HepG2 (cell line): ENCODE measurements around the gene SH2D3A. TPM values are rescaled to one million over a fixed set of nuclear protein-coding genes. Genes with fewer than 3 reads are reported as not detected.

Experiments used
- CEBPB ChIP-seq: IDR thresholded peaks from 2 replicates; pipeline ENCODE4 v1.6.1; 2011; ENCODE audit warnings: low read depth, low read length, improper control_type of control experiment, borderline replicate concordance
- CEBPG ChIP-seq: IDR thresholded peaks from 2 replicates; pipeline ENCODE4 v1.6.1; 2016
- CREB1 ChIP-seq, 2 experiments: fragments of 450-650 bp in 1 of 2; IDR thresholded peaks; 2 replicates each; pipeline ENCODE4 v1.6.1; 2016 to 2017; ENCODE audit warnings: control low read depth in 1 of 2, mild to moderate bottlenecking in 1 of 2, missing compliant biosample characterization in 1 of 2, missing genetic modification characterization in 1 of 2
- FOXO4 ChIP-seq: sonication (generic); formaldehyde crosslinking; conservative IDR thresholded peaks from 2 replicates; pipeline ENCODE4 v1.8.1; 2023; ENCODE audit warnings: missing genetic modification reagents
- GABPB1 ChIP-seq: IDR thresholded peaks from 2 replicates; pipeline ENCODE4 v1.6.1; 2016; ENCODE audit warnings: mild to moderate bottlenecking, missing genetic modification reagents, moderate library complexity, missing compliant biosample characterization
- MEIS1 ChIP-seq: sonication (generic); formaldehyde crosslinking; IDR thresholded peaks from 2 replicates; pipeline ENCODE4 v1.9.0; 2021; ENCODE audit warnings: mild to moderate bottlenecking, missing genetic modification reagents, moderate library complexity, borderline replicate concordance
- MEIS2 ChIP-seq: sonication (generic); formaldehyde crosslinking; IDR thresholded peaks from 2 replicates; pipeline ENCODE4 v1.9.0; 2021; ENCODE audit warnings: mild to moderate bottlenecking, missing genetic modification reagents
- NCOA2 ChIP-seq: sonication (generic); formaldehyde crosslinking; IDR thresholded peaks from 2 replicates; pipeline ENCODE4 v1.8.0; 2022; ENCODE audit warnings: inconsistent platforms
- REPIN1 ChIP-seq: sonication (generic); formaldehyde crosslinking; IDR thresholded peaks from 2 replicates; pipeline ENCODE4 v1.8.0; 2022; ENCODE audit warnings: missing genetic modification reagents, low read depth, mild to moderate bottlenecking, borderline replicate concordance
- RXRB ChIP-seq: IDR thresholded peaks from 2 replicates; pipeline ENCODE4 v1.6.1; 2016; ENCODE audit warnings: borderline replicate concordance, missing genetic modification reagents, missing compliant biosample characterization
- SATB2 ChIP-seq: sonication (generic); formaldehyde crosslinking; IDR thresholded peaks from 2 replicates; pipeline ENCODE4 v1.5.0; 2020; ENCODE audit warnings: missing genetic modification reagents
- SMARCE1 ChIP-seq: fragments of 450-650 bp; IDR thresholded peaks from 2 replicates; pipeline ENCODE4 v1.6.1; 2017; ENCODE audit warnings: borderline replicate concordance
- TAF1 ChIP-seq: sonication (generic); formaldehyde crosslinking; IDR thresholded peaks from 2 replicates; pipeline ENCODE4 v1.4.0; 2020; ENCODE audit warnings: missing genetic modification reagents
- ZFP36L2 ChIP-seq: sonication (generic); formaldehyde crosslinking; IDR thresholded peaks from 2 replicates; pipeline ENCODE4 v1.4.0; 2020; ENCODE audit warnings: missing genetic modification reagents
- ZNF121 ChIP-seq: sonication (generic); formaldehyde crosslinking; IDR thresholded peaks from 2 replicates; pipeline ENCODE4 v1.5.0; 2020; ENCODE audit warnings: mild to moderate bottlenecking, missing genetic modification reagents
- ZNF124 ChIP-seq: sonication (generic); formaldehyde crosslinking; IDR thresholded peaks from 2 replicates; pipeline ENCODE4 v1.4.0; 2020; ENCODE audit warnings: missing genetic modification reagents
- ZNF30 ChIP-seq: sonication (generic); formaldehyde crosslinking; IDR thresholded peaks from 2 replicates; pipeline ENCODE4 v1.5.0; 2020; ENCODE audit warnings: mild to moderate bottlenecking, missing genetic modification reagents
- ZNF362 ChIP-seq: sonication (generic); formaldehyde crosslinking; IDR thresholded peaks from 2 replicates; pipeline ENCODE4 v1.4.0; 2020; ENCODE audit warnings: missing genetic modification reagents, mild to moderate bottlenecking, borderline replicate concordance
- ZNF441 ChIP-seq: sonication (generic); formaldehyde crosslinking; IDR thresholded peaks from 2 replicates; pipeline ENCODE4 v1.7.0; 2021; ENCODE audit warnings: missing genetic modification reagents, borderline replicate concordance
- ZNF616 ChIP-seq: sonication (generic); formaldehyde crosslinking; IDR thresholded peaks from 2 replicates; pipeline ENCODE4 v1.5.0; 2020; ENCODE audit warnings: low read depth, mild to moderate bottlenecking, missing genetic modification reagents
- ZNF768 ChIP-seq: sonication (generic); formaldehyde crosslinking; IDR thresholded peaks from 2 replicates; pipeline ENCODE4 v1.4.0; 2020; ENCODE audit warnings: missing genetic modification reagents
- polyA plus RNA-seq, 8 experiments: library from polyadenylated mRNA; depleted of rRNA in 3 of 8; stranded (reverse) in 7 of 8; unstranded in 1 of 8; fragments of >200 nt; fragmentation: Illumina TruSeq in 4 of 8; extraction: Trizol in 4 of 8; gene quantifications; 2 replicates each; pipeline versions ENCODE4 v1.2.1 to v1.2.3, GENCODE V29; 2011 to 2016; ENCODE audit warnings: low read depth in 4 of 8, missing spikeins in 1 of 8, mixed read lengths in 1 of 8; ENCODE audit not compliant: insufficient read depth in 1 of 8
- total RNA-seq, 5 experiments: library from RNA; depleted of rRNA; stranded (reverse); fragments of >200 nt; fragmentation: Illumina TruSeq; extraction: Trizol; gene quantifications; 2 replicates each; pipeline ENCODE4 v1.2.3, GENCODE V29; 2016; ENCODE audit warnings: low read depth in 1 of 5
- TF ChIP-seq, protein P1 (sequence below): sonication (generic); formaldehyde crosslinking; IDR thresholded peaks from 2 replicates; pipeline ENCODE4 v1.8.0; 2022; ENCODE audit warnings: mild to moderate bottlenecking, missing genetic modification reagents, moderate library complexity
- TF ChIP-seq, protein P2 (sequence below): fragments of 450-650 bp; IDR thresholded peaks from 2 replicates; pipeline ENCODE4 v1.6.1; 2016
- TF ChIP-seq, protein P3 (sequence below): sonication (generic); IDR thresholded peaks from 2 replicates; pipeline ENCODE4 v1.6.1; 2016; ENCODE audit warnings: low read depth, borderline replicate concordance

The SH2D3A gene
- total and polyA plus RNA-seq, 2 of the 13 experiments (the other 11 are each of a cell fraction or from before 2014, with no cell fraction given), result 1.0 to 2.2 TPM

GRCh38 chr19:6736169-6736916, 30.9 kb downstream of the SH2D3A start (continued):
- TF ChIP-seq TAF1 (CRISPR knock-in tag), result peak; percentile 46
- TF ChIP-seq REPIN1 (CRISPR knock-in tag), result peak; percentile 41; the same call in 1 of the 2 replicates
- peak; percentile 56; the same call in 1 of the 2 replicates for TF ChIP-seq ZNF768 (CRISPR knock-in tag)
- TF ChIP-seq SATB2 (CRISPR knock-in tag), result 0 out of 2 replicates have a peak, but pooled peaks have one; percentile 41
- 0 out of 2 replicates have a peak, but pooled peaks have one; percentile 27 for TF ChIP-seq CREB1 (IDR thresholded peaks at IDR 0.05)
- no peak for TF ChIP-seq CREB1 (CRISPR knock-in tag; IDR thresholded peaks at IDR 0.05)
- TF ChIP-seq ZNF30 (CRISPR knock-in tag), result no peak
- TF ChIP-seq CEBPG (CRISPR knock-in tag), result peak; percentile 20; the same call in 1 of the 2 replicates
- TF ChIP-seq ZNF362 (CRISPR knock-in tag), result no peak; the same call in 1 of the 2 replicates
- TF ChIP-seq MEIS1 (CRISPR knock-in tag), result 0 out of 2 replicates have a peak, but pooled peaks have one; percentile 14
- TF ChIP-seq, protein P1, sequence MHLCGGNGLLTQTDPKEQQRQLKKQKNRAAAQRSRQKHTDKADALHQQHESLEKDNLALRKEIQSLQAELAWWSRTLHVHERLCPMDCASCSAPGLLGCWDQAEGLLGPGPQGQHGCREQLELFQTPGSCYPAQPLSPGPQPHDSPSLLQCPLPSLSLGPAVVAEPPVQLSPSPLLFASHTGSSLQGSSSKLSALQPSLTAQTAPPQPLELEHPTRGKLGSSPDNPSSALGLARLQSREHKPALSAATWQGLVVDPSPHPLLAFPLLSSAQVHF, result no peak
- TF ChIP-seq ZNF441 (CRISPR knock-in tag), result peak; percentile 52; the same call in 1 of the 2 replicates
- TF ChIP-seq ZFP36L2 (CRISPR knock-in tag), result no peak
- TF ChIP-seq ZNF124 (CRISPR knock-in tag), result 0 out of 2 replicates have a peak, but pooled peaks have one; percentile 23
- TF ChIP-seq, protein P2, sequence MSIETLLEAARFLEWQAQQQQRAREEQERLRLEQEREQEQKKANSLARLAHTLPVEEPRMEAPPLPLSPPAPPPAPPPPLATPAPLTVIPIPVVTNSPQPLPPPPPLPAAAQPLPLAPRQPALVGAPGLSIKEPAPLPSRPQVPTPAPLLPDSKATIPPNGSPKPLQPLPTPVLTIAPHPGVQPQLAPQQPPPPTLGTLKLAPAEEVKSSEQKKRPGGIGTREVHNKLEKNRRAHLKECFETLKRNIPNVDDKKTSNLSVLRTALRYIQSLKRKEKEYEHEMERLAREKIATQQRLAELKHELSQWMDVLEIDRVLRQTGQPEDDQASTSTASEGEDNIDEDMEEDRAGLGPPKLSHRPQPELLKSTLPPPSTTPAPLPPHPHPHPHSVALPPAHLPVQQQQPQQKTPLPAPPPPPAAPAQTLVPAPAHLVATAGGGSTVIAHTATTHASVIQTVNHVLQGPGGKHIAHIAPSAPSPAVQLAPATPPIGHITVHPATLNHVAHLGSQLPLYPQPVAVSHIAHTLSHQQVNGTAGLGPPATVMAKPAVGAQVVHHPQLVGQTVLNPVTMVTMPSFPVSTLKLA, result no peak
- TF ChIP-seq RXRB (CRISPR knock-in tag), result 0 out of 2 replicates have a peak, but pooled peaks have one; percentile 43
- TF ChIP-seq, protein P3, sequence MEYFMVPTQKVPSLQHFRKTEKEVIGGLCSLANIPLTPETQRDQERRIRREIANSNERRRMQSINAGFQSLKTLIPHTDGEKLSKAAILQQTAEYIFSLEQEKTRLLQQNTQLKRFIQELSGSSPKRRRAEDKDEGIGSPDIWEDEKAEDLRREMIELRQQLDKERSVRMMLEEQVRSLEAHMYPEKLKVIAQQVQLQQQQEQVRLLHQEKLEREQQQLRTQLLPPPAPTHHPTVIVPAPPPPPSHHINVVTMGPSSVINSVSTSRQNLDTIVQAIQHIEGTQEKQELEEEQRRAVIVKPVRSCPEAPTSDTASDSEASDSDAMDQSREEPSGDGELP, result peak; percentile 81; the same call in 1 of the 2 replicates
- 0 out of 2 replicates have a peak, but pooled peaks have one; percentile 21 for TF ChIP-seq MEIS2 (CRISPR knock-in tag)
- 0 out of 2 replicates have a peak, but pooled peaks have one; percentile 9 for TF ChIP-seq FOXO4
- TF ChIP-seq SMARCE1, result no peak
- no peak; the same call in 1 of the 2 replicates for TF ChIP-seq GABPB1 (CRISPR knock-in tag)
- TF ChIP-seq NCOA2, result peak; percentile 39; the same call in 1 of the 2 replicates
- TF ChIP-seq CEBPB, result peak; percentile 13; the same call in 1 of the 2 replicates
- TF ChIP-seq ZNF616, result 0 out of 2 replicates have a peak, but pooled peaks have one; percentile 44
- TF ChIP-seq ZNF121 (CRISPR knock-in tag), result no peak
